ENCODE measurements around the gene ANKS3. TPM values are rescaled to one million over a fixed set of nuclear protein-coding genes. Genes with fewer than 3 reads are reported as not detected.

Gene ANKS3
- polyA plus RNA-seq, 1 of the 3 experiments (the other 2 are of a cell fraction) = 42.2 TPM

- Histone ChIP-seq H3K4me3 (ENCODE audit: low read depth in 2 of 2, low read length in 1 of 2) (no peak overlapping the region), H4K20me1 (ENCODE audit: insufficient read depth) (no peaks in the 10 kb centered on the region), H3K9me3 (no peaks in the 10 kb centered on the region), H3K4me2 (no peak overlapping the region), H3F3A (replicated peaks; ENCODE audit: insufficient read depth) (peaks cover 4% of the 10 kb centered on the region), H3K27me3 (ENCODE audit: insufficient read depth) (no peaks in the 10 kb centered on the region), H3K9me2 (no peaks in the 10 kb centered on the region), H2AFZ (ENCODE audit: low read depth) (no peak overlapping the region), H3K36me3 (replicated peaks in 1 of 2; ENCODE audit: control insufficient read depth in 1 of 2, insufficient read depth in 2 of 2, low read length in 1 of 2) (peaks cover 14 to 52% of the 10 kb centered on the region in 2 experiments), H3K9ac (no peak overlapping the region), H3K79me2 (ENCODE audit: insufficient read depth) (peaks cover 23% of the 10 kb centered on the region), H3K4me1 (ENCODE audit: control insufficient read depth in 1 of 2, insufficient read depth in 2 of 2, low read depth in 1 of 2, low read length in 1 of 2) (no peaks in the 10 kb centered on the region), H3K27ac (ENCODE audit: low read depth in 2 of 2, low read length in 1 of 2) (no peak overlapping the region)
- WGBS (ENCODE audit: low lambda C conversion rate) = 91% methylated on average over 7 of the region's 8 CpGs
- ChIA-PET POLR2A (interaction anchor here (1.6 kb wide), 1 partner anchor 11 kb away, joined by 4 read pairs; the partner anchor contains the start of gene NUDT16L1), CTCF (no interaction called here)
- no peak for TF ChIP-seq NFIC (IDR thresholded peaks at IDR 0.05; ENCODE audit: borderline replicate concordance)
- TF ChIP-seq ZBTB33 (IDR thresholded peaks at IDR 0.05; ENCODE audit: borderline replicate concordance, low read depth) = no peak
- no peak for TF ChIP-seq SMC3 (IDR thresholded peaks at IDR 0.05; ENCODE audit: low read depth, low read length)
- TF ChIP-seq, protein P1, sequence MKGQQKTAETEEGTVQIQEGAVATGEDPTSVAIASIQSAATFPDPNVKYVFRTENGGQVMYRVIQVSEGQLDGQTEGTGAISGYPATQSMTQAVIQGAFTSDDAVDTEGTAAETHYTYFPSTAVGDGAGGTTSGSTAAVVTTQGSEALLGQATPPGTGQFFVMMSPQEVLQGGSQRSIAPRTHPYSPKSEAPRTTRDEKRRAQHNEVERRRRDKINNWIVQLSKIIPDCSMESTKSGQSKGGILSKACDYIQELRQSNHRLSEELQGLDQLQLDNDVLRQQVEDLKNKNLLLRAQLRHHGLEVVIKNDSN (IDR thresholded peaks at IDR 0.05; ENCODE audit: borderline replicate concordance, low read depth) = no peak
- TF ChIP-seq, protein P2, sequence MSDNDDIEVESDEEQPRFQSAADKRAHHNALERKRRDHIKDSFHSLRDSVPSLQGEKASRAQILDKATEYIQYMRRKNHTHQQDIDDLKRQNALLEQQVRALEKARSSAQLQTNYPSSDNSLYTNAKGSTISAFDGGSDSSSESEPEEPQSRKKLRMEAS (IDR thresholded peaks at IDR 0.05; ENCODE audit: low read depth) = no peak
- no peak for TF ChIP-seq REST (IDR thresholded peaks at IDR 0.05; ENCODE audit: low read depth, low read length)
- TF ChIP-seq CHD2 (IDR thresholded peaks at IDR 0.05; ENCODE audit: low read length, partially characterized antibody) = no peak
- TF ChIP-seq FOSL2 (IDR thresholded peaks at IDR 0.05; ENCODE audit: borderline replicate concordance, low read depth) = no peak
- TF ChIP-seq RXRA (IDR thresholded peaks at IDR 0.05; ENCODE audit: borderline replicate concordance, low read depth) = no peak
- TF ChIP-seq RFX5 (IDR thresholded peaks at IDR 0.05; ENCODE audit: low read length) = no peak
- TF ChIP-seq RCOR1 (IDR thresholded peaks at IDR 0.05; ENCODE audit: low read length) = no peak
- no peak for TF ChIP-seq TCF12 (IDR thresholded peaks at IDR 0.05)
- TF ChIP-seq JUND (IDR thresholded peaks at IDR 0.05) = no peak
- no peak for TF ChIP-seq GATA2 (CRISPR knock-in tag; IDR thresholded peaks at IDR 0.05)
- peak; percentile 3 for DNase-seq
These were observed 29.6 kb downstream of the ANKS3 start for GRCh38 chr16:4704491-4704890.
